IPS-18c (cell line): ENCODE data around the gene NASP.

ENCODE experiments used
- H3K4me3 ChIP-seq: 2 replicates; pipeline ENCODE4 v1.7.0; 2013; ENCODE audit warnings: low read depth, mild to moderate bottlenecking, low read length, moderate library complexity; ENCODE audit not compliant: insufficient read depth
- H3K9me3 ChIP-seq: one replicate; pipeline ENCODE4 v1.6.1; 2013; ENCODE audit warnings: mild to moderate bottlenecking, low read length, moderate library complexity; ENCODE audit not compliant: control insufficient read depth, insufficient read depth

Gene NASP

GRCh38 chr1:45583666-45584350, at the start of gene NASP:
NASP (plus strand) TSS chr1:45584041; CDS start chr1:45584147, 106 bp downstream.
- Histone ChIP-seq H3K9me3 (no peaks in the 10 kb centered on the region), H3K4me3 (peak within 1 kb of the TSS; percentile 99)

GRCh38 chr1:45535988-45536766, 47.7 kb upstream of the NASP start:
- no peaks in the 10 kb centered on the region for H3K9me3 ChIP-seq
- no peak overlapping the region for H3K4me3 ChIP-seq

GRCh38 chr1:45536886-45537285, 47.0 kb upstream of the NASP start:
- Histone ChIP-seq H3K9me3 (no peaks in the 10 kb centered on the region), H3K4me3 (no peak overlapping the region)

GRCh38 chr1:45541193-45541592, 42.6 kb upstream of the NASP start:
- Histone ChIP-seq H3K9me3 (no peaks in the 10 kb centered on the region), H3K4me3 (no peak overlapping the region)

GRCh38 chr1:45542591-45542990, 41.2 kb upstream of the NASP start:
- Histone ChIP-seq H3K9me3 (no peaks in the 10 kb centered on the region), H3K4me3 (no peak overlapping the region)

- H3K4me3 ChIP-seq = no peak overlapping the region
- H3K9me3 ChIP-seq = no peaks in the 10 kb centered on the region
Measured at GRCh38 chr1:45543581-45544417, 40.0 kb upstream of the NASP start.

GRCh38 chr1:45544530-45544929, 39.3 kb upstream of the NASP start:
- Histone ChIP-seq H3K4me3 (no peak overlapping the region), H3K9me3 (peaks cover 2% of the 10 kb centered on the region)

- peaks cover 2% of the 10 kb centered on the region for H3K9me3 ChIP-seq
- H3K4me3 ChIP-seq = no peak overlapping the region
Measured at GRCh38 chr1:45545019-45545493, 38.8 kb upstream of the NASP start.

- no peak overlapping the region for H3K4me3 ChIP-seq
Measured at GRCh38 chr1:45545553-45546310, 38.1 kb upstream of the NASP start.

GRCh38 chr1:45550401-45551351, 33.2 kb upstream of the NASP start, which contains the start of gene AKR1A1:
AKR1A1 (plus strand) TSS chr1:45550826; CDS start chr1:45561795, 10,969 bp downstream.
- H3K9me3 ChIP-seq = peaks cover 2% of the 10 kb centered on the region
- peak within 1 kb of the TSS; percentile 86 for H3K4me3 ChIP-seq

More at GRCh38 chr1:45545553-45546310, 38.1 kb upstream of the NASP start:
- peaks cover 2% of the 10 kb centered on the region for H3K9me3 ChIP-seq

- Histone ChIP-seq H3K4me3 (peak overlapping the region; percentile 86), H3K9me3 (peaks cover 2% of the 10 kb centered on the region)
Measured at GRCh38 chr1:45551684-45552083, 32.2 kb upstream of the NASP start.

GRCh38 chr1:45552331-45552730, 31.5 kb upstream of the NASP start:
- Histone ChIP-seq H3K9me3 (peaks cover 2% of the 10 kb centered on the region), H3K4me3 (0 out of 2 replicates have a peak overlapping the region, but pooled peaks have one; percentile 86)

GRCh38 chr1:45554198-45554597, 29.6 kb upstream of the NASP start:
- H3K4me3 ChIP-seq = no peak overlapping the region
- H3K9me3 ChIP-seq = peaks cover 2% of the 10 kb centered on the region

GRCh38 chr1:45557422-45557944, 26.4 kb upstream of the NASP start:
- H3K4me3 ChIP-seq = no peak overlapping the region
- no peaks in the 10 kb centered on the region for H3K9me3 ChIP-seq

GRCh38 chr1:45563843-45564242, 20.0 kb upstream of the NASP start:
- H3K9me3 ChIP-seq = no peaks in the 10 kb centered on the region
- H3K4me3 ChIP-seq = no peak overlapping the region
